Mesenteric fat pad (tissue), 1 donor: ENCODE measurements around the gene CDC6. TPM values are rescaled to one million over a fixed set of nuclear protein-coding genes. Genes with fewer than 3 reads are reported as not detected.

Experiments used
- DNase-seq: peaks from one replicate; pipeline ENCODE4 v3.0.0-alpha.2; 2020; ENCODE audit warnings: low spot score
- total RNA-seq: library from RNA; stranded (reverse); fragmentation: NEBNext Ultra II Directional; extraction: Animal tissue kit (Norgen Biotek cat#: 25700); gene quantifications from one replicate; pipeline ENCODE4 v1.2.1, GENCODE V29; 2021
- donor health status: DM: yes; HTN: yes; CAD: no.

The CDC6 gene
- total RNA-seq, 1 donor from 2014 or later: 2.4 TPM

- DNase-seq: no peak
Measured at GRCh38 chr17:40338941-40339649, 51.4 kb downstream of the CDC6 start.

DNA sequence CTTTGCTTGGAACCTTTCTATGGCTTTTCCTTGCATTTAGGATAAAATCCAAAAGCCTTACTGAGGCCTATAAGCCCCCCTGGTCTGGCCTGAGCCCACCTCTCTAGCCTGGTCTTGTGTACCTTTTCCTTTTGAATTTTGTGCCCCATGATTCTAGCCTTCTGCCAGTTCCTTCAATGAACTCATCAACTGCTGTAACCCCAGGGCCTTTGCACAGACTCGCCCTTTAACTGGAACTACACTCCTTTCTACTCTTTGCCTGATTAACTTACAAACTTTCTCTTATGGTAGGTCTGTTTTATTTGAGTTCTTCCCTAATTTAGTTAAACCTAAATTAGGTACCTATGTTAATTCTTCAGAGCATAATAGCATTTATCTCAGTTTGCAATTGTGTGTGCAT lies 52.6 kb downstream of the CDC6 start:
- DNase-seq: no peak

- peak; percentile 98 for DNase-seq
Measured at GRCh38 chr17:40340880-40341807, 53.5 kb downstream of the CDC6 start.

- peak; percentile 95 for DNase-seq
Measured at GRCh38 chr17:40341808-40342503, 54.3 kb downstream of the CDC6 start.

DNA sequence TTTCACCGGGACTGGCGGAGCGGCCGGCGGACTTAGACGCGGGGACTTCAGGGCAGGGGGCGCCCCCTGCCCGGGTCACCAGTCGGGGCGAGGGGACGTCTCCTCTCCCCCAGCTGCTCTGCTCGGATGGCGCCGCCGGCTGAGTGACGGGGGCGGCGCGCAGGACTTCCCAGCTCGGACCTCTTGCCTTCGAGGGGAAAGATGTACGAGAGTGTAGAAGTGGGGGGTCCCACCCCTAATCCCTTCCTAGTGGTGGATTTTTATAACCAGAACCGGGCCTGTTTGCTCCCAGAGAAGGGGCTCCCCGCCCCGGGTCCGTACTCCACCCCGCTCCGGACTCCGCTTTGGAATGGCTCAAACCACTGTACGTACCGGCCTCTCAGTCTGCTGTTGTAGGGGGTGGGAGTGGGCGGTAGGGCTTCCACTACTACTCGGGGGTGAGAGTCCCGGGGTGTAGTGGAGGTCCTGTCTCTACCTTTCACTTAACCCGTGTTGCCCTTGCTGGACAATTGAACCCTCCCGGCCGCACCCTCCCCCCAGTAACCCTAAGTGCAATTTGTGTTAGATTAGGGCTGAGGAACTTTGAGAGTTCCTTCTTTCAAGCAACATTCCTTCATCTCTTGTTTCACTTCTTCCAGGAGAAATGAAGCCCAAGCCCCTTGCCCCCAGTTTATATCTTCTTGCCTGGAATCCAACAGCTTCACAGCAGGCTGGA lies 55.0 kb downstream of the CDC6 start:
- no peak for DNase-seq

DNA sequence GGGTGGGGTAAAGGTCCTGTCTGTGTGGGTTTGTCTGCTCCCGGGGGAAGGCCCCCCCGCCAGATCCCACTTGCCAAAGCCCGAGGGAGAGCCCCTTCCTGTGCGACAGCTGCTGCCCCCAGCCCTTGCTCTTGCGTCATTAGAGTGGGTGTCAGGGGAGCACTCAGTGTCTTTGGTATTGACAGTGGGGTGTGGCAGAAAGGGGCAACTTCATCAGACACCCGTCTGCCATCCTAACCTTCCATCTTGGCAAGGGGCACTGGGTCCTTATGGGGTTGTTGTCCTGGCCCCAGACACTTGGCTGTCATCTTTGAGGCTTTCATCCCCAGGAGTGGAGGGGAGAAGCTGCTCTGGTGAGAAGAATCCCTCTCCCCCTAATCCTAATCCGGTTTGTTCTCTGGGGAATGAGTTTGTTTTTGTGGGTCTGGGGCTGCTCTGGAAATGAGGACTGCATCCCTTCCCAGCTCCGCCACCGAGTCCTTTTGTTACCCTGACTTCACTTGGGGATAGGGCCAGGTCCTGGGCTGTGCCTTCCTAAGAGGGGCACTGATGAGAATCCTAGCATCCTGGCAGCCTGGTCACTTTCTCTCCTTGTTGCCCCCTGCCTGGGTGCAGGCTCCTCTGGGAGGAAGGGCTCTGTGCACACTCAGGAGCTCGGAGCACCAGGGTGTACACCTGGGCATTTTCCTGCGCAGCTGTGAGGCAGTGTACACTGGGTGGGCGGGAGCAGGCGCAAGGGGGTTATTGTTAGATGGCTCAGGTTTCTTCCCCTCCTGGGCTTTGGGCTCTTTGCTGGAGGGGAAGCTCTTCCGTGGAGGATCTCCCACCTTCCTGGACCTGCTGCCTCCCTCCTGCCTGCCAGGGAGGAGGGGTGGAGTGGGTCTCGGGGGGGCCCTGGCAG lies 55.8 kb downstream of the CDC6 start:
- DNase-seq: no peak

DNA sequence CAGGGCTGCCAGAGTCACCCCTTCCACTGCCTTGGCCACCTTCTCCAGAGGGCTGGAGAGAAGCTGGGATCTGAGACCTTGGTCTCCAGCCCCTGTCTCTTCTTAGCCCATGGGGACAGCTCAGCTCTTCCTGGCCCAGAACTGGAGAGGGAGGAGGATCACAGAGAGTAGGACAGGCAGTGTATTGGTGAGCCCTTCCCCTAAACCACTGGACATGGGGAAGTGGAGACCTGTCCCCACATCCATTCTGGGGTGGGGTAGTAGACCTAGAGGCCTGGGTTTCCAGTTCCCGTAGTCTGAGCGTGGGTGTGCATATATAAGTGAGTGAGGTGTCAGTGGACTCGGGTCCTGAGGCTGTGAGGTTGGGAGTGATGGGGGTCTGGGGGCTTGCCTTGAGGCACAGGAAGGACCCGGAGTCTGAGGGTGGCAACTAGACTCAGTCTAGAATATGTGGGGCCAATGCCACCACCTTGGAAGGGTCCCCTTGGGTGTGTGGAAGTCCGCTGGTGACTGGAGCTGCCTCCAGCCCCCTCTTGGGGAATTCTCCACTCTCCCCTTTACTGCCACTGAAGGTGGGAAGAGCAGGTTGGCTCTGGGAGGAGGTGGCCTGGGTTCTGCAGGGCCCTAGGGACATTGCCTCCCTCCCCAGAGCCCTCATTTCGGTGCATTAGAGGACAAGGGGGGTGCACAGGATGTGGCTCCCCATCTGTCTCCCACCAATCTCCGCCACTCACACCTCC lies 56.9 kb downstream of the CDC6 start:
- DNase-seq: no peak

DNA sequence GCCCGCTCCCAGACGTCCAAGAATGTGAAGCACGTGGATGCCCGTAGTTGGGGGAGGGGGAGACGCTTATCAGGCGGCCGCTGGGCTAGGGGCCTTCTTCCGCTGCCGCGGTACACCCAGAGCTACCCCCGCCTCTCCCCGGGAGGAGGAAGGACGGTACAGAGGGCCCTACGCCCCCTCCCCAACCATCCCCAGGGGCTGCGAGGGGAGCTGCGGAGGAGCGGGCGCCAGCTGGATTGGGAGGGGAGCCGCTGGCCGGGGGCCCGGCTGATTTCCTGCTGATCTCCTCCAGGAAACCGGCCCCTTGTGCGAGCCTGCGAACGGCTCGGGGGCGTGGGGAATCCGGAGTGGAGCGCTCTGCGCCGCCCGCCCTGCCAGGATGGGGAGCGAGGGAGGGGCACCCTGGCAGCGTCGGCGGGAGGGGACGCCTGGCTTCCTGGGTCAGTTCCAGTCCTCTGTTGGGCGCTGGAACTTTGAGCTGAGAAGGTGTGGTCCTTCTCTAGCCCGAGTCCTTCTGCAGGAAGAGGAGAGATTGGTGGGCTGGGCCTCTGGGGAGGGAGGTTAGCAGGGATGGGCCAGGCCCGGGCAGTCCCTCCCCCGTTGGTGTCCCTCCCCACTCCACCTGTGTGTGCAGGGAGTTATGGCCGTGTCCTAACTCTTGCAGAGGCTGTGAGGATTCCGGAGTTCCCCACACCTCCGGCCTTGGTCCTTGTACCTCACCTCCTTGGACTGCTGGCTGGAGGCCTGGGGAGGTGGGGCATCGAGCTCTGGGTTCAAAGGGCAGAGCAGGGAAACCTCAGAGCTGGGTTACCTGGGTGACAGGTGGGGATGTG lies 57.7 kb downstream of the CDC6 start:
- no peak for DNase-seq

DNA sequence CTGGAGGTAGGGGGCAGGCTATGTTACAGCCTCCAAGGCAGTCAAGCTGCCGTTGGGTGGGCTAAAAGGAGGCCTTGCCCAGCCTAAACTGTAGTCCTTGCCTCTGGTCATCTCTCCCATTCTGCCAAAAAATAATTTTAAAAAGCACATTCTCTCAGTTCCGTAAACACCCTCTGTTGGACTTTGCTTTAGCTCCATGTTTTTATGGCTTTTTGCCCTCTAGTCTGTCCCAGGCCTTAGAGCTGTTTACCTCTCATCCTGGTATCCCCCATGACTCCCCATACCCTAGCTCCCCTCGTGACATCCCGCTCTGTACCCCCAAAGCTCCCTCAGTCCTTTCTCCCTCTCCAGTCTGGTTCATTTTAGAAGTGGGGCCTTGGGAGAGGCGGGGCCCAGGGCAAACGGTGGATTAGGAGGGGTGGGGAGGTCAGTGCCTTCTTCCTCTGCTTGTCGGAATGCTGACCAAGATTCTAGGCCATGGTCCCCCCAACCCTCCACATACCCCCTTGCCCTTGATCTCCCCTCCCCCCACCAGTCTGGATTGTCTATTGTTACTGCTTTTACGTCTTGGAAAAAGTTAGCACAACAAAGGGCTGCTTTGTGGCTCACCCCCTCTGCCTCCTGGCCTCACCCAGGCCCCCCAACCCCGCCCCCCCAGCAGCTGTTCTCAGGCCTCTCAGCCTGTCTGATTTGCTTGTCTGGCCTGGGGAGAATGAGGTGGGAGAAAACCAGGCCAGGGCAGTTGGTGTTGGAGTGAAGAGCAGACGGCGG lies 58.5 kb downstream of the CDC6 start:
- no peak for DNase-seq

DNA sequence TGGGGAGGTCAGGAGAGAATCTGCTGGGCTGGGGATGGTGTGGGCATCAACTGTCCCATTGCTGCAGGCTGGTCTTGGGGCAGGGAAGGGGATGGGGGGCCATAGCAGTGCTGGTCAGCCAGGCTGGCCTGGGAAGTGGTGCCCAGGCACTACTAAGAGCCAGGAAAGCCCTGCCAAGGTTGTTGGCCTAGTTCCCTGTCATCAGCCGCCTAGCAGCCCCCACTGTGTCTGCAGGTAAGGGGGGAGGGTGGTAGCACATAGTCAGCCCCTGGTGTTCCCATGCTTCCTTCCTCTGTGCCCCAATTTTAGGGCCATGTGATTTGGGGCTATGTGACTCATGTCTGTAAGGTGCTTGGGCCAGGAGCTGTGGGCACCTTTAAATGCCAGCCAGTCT lies 59.1 kb downstream of the CDC6 start:
- DNase-seq: no peak

- no peak for DNase-seq
Measured at GRCh38 chr17:40347319-40348135, 59.8 kb downstream of the CDC6 start.

GRCh38 chr17:40348136-40348504 lies 60.4 kb downstream of the CDC6 start:
- DNase-seq: no peak

GRCh38 chr17:40348562-40349476 lies 61.1 kb downstream of the CDC6 start:
- no peak for DNase-seq

DNA sequence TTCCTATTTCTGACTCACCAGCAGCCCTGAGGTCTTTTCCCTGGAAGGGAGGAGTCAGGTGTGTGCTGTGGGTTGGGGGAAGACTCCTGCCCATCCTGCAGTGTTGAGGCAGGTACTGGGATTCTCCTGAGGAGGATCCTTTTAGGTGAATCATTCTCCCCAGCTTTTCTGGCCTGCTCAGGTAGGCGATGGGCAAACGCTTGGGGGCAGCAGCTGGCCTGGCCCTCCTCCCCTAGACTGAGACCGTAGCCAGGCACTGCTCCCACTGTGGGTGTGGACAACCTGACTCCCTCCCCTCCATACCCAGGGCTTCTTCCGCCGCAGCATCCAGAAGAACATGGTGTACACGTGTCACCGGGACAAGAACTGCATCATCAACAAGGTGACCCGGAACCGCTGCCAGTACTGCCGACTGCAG lies 61.8 kb downstream of the CDC6 start:
- DNase-seq: no peak

GRCh38 chr17:40349895-40350688 lies 62.4 kb downstream of the CDC6 start:
- DNase-seq: no peak
